ENCODE results near the gene ITPA. TPM values are rescaled to one million over a fixed set of nuclear protein-coding genes. Genes with fewer than 3 reads are reported as not detected.

The ITPA gene
- total RNA-seq: 10 to 100 TPM; 58.3 to 81.3 (median 68.2) TPM

DNA sequence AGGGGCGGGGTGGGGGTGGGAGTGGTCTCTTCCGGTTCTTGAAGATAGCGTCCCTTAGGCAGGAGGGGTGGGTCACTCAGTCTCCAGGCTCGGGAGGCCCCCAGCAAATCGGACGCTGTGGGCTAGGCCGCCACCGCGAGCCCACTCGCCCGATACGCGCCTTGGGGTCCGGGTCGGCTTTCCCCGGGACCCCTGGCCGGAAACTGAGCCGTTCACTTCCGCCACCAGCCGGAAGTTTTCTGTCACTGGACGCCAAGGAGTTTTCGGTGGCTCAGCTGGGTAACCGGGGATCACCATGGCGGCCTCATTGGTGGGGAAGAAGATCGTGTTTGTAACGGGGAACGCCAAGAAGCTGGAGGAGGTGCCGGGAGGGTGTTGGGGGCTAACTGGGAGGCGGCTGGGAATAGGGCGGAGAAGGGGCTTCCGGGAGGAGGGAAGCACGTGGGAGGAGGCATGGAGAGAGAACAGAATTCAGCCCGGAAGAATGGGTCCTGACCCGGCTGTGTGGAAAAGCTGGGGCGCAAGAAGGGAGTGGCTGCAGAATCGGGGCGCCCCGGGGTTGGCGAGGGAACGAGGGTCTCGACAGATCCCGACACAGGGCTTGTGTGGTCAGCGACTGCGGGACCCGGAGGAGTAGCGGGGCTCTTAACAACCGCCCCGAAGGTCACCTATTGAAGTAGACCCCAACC is at the start of gene ITPA:
Gene ITPA (plus strand): TSS at position 242 of the 689 bp plus-strand sequence. CDS start 54 bp downstream, at position 296.
- peak within 1 kb of the TSS; percentile 57 to 75 (median 60) for H3K4me3 ChIP-seq (replicated peaks in 1 of 3)
- intact Hi-C loops (cut with DNase I): loop anchor here (10.0 kb wide), 1 partner anchor 195 kb away; the partner anchor contains the start of gene DNAAF9
- peak; percentile 36 to 54 for DNase-seq
- 0 to 1% methylated on average over 26 of the region's 48 CpGs for WGBS, 2 donors
- H3K36me3 ChIP-seq: no peaks in the 10 kb centered on the region
- H3K27me3 ChIP-seq: no peaks in the 10 kb centered on the region
- H3K4me1 ChIP-seq: peaks cover 17 to 35% of the 10 kb centered on the region in 2 donors
- peak in 1 of 2 donors; percentile 33 for TF ChIP-seq POLR2A (IDR thresholded peaks at IDR 0.05)
- TF ChIP-seq, protein P1, sequence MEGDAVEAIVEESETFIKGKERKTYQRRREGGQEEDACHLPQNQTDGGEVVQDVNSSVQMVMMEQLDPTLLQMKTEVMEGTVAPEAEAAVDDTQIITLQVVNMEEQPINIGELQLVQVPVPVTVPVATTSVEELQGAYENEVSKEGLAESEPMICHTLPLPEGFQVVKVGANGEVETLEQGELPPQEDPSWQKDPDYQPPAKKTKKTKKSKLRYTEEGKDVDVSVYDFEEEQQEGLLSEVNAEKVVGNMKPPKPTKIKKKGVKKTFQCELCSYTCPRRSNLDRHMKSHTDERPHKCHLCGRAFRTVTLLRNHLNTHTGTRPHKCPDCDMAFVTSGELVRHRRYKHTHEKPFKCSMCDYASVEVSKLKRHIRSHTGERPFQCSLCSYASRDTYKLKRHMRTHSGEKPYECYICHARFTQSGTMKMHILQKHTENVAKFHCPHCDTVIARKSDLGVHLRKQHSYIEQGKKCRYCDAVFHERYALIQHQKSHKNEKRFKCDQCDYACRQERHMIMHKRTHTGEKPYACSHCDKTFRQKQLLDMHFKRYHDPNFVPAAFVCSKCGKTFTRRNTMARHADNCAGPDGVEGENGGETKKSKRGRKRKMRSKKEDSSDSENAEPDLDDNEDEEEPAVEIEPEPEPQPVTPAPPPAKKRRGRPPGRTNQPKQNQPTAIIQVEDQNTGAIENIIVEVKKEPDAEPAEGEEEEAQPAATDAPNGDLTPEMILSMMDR (IDR thresholded peaks at IDR 0.05): no peak
- H3K9me3 ChIP-seq: no peaks in the 10 kb centered on the region
- peak within 1 kb of the TSS; percentile 56 to 78 (median 68) for H3K27ac ChIP-seq

DNA sequence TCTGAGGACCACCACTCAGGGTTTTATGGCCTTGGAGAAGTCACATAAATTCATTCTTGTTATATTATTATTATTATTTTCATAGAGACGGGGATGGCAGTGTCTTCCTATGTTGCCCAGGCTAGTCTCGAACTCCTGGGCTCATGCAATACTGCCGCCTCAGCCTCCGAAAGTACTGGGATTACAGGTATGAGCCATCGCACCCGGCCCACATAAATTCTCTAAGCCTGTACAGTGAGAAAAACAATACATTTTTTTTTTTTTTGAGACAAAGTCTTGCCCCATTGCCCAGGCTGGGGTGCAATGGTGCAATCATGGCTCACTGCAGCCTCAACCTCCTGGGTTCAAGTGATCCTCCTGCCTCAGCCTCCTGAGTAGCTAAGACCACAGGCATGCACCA is 48.9 kb upstream of the ITPA start:
- 96 to 98% methylated on average over 6 of the region's 6 CpGs for WGBS, 2 donors
- TF ChIP-seq POLR2A (IDR thresholded peaks at IDR 0.05): no peak
- TF ChIP-seq, protein P1 (IDR thresholded peaks at IDR 0.05): no peak
- peak overlapping the region in 1 of 3 donors; percentile 88 for H3K27ac ChIP-seq
- H3K4me1 ChIP-seq: peaks cover 30 to 48% of the 10 kb centered on the region in 2 donors
- no peak for DNase-seq
- no peaks in the 10 kb centered on the region for H3K9me3 ChIP-seq
- no peaks in the 10 kb centered on the region for H3K36me3 ChIP-seq
- H3K4me3 ChIP-seq (replicated peaks in 1 of 3): no peak overlapping the region
- intact Hi-C loops (cut with DNase I): no loop called here
- no peaks in the 10 kb centered on the region for H3K27me3 ChIP-seq

DNA sequence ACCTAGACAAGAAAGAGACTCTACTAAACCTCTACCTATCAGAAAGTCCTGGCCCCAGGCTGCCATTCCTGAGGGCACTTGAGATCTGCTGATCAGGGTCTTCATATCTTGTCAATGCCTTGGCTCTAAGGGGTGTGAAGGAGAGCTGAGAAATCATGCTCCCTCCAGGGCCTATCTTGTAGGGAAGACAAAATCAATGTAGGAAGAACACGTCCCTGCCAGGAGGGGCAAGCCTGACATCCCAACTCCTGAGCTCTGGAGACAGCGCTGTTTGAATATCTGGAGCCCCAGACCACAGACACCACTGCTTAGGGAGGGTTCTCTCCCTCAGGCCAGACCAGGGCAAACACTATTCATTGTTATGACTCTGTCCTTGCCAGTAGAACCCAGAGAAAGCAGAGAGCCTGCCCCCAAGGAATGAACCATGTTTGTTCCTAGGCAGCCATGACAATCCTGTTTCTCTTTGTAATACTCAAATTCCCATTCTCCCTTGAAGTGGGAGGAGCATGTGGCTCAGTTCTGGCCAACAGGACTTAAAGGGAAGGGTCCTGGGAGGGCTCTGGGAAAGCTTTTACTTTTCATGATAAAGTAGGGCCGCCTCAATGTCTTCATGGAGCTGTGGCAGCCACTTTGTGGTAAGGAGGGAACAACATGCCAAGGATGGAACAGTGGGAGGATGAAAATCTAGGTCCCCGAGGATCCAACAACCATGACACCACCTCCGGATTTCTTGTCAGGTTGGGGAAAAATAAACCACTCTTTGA is 47.8 kb upstream of the ITPA start:
- DNase-seq: no peak
- intact Hi-C loops (cut with DNase I): no loop called here
- Histone ChIP-seq H3K4me1 (peaks cover 27 to 47% of the 10 kb centered on the region in 2 donors), H3K27ac (peak overlapping the region; percentile 60 to 61 (median 61)), H3K4me3 (replicated peaks in 1 of 3) (no peak overlapping the region), H3K9me3 (no peaks in the 10 kb centered on the region), H3K36me3 (no peaks in the 10 kb centered on the region), H3K27me3 (no peaks in the 10 kb centered on the region)
- WGBS, 2 donors: 78 to 82% methylated on average over 5 of the region's 5 CpGs
- no peak for TF ChIP-seq POLR2A (IDR thresholded peaks at IDR 0.05)
- TF ChIP-seq, protein P1 (IDR thresholded peaks at IDR 0.05): no peak

DNA sequence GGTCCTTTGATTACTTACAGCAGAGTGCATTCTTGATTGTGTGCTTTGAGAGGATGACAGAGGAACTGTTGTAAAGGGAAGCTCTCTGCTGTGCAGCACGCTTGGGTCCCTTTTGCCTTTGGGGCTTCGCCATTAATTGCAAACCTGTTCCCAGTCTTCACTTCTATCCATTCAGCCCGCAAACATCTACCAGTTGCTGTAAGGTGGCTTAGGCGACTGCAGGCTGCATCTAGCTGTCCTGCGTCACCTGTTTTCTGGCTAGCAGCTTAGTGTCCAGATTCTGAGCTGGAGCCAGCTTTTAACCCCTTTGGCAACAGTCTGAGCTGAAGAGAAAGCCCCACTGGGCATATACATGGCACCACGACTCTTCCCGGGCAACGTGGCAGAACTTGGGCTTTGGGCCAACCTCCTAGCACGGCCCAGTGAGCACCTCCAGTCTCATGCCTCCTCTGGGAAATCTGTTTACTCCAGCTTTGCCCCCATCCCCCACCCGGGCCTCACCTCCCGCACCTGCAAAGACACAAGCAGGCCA is 47.2 kb upstream of the ITPA start:
- H3K27me3 ChIP-seq: no peaks in the 10 kb centered on the region
- TF ChIP-seq, protein P1 (IDR thresholded peaks at IDR 0.05): no peak
- TF ChIP-seq POLR2A (IDR thresholded peaks at IDR 0.05): no peak
- no peak overlapping the region for H3K4me3 ChIP-seq (replicated peaks in 1 of 3)
- peaks cover 21 to 41% of the 10 kb centered on the region in 2 donors for H3K4me1 ChIP-seq
- DNase-seq: peak; percentile 95 to 96
- H3K36me3 ChIP-seq: no peaks in the 10 kb centered on the region
- no peaks in the 10 kb centered on the region for H3K9me3 ChIP-seq
- H3K27ac ChIP-seq: peak overlapping the region; percentile 60 to 61 (median 61)
- intact Hi-C loops (cut with DNase I): no loop called here
- WGBS, 2 donors: 23 to 37% methylated on average over 11 of the region's 11 CpGs
